Endothelial cell of umbilical vein (primary cell): ENCODE data around the gene AVPR1A. TPM values are rescaled to one million over a fixed set of nuclear protein-coding genes. Genes with fewer than 3 reads are reported as not detected.
"Not testable (repeated sequence)": the region's sequence is repeated elsewhere in the genome, so short reads cannot be mapped to it uniquely, and the experiment has no call there.

ENCODE experiments used
- BruUV-seq: library from RNA; stranded (reverse); fragments of 400-500 nt; replicated peaks from 2 replicates; lab custom pipeline; 2021; lab: Mats Ljungman, UMichigan
- CTCF ChIA-PET: fragments of 300-600, 350-600 bp; sonication (Branson Sonifier 250); formaldehyde crosslinking; loops from one replicate; lab custom pipeline; 2021; ENCODE audit warnings: antibody characterized with exemption, inconsistent platforms; lab: Charles Lee
- POLR2A ChIA-PET: fragments of 300-600, 350-600 bp; sonication (Branson Sonifier 250); formaldehyde crosslinking; loops from one replicate; lab custom pipeline; 2021; ENCODE audit warnings: antibody characterized with exemption, inconsistent platforms; lab: Charles Lee
- DNase-seq: peaks from one replicate; pipeline ENCODE4 v3.0.0-alpha.2; 2011; ENCODE audit warnings: low read depth, low spot score
- FAIRE-seq: peaks from 2 replicates; lab custom pipeline; 2011; peaks lifted over from hg19 to GRCh38; lab: Jason Lieb, UNC
- H2AFZ ChIP-seq: 2 replicates; pipeline ENCODE4 v1.6.0; 2012; ENCODE audit warnings: low read depth, low read length, control low read depth, inconsistent platforms
- H3K27ac ChIP-seq: 2 replicates; pipeline ENCODE4 v1.5.1; 2011; ENCODE audit warnings: low read depth, mild to moderate bottlenecking, control low read depth, low read length, moderate library complexity; ENCODE audit not compliant: insufficient read depth
- H3K27me3 ChIP-seq, 2 experiments: 2 replicates each; pipeline versions ENCODE4 v1.6.0 to v1.6.1; 2011; ENCODE audit warnings: low read length in 2 of 2, mixed read lengths in 1 of 2; ENCODE audit not compliant: control insufficient read depth in 2 of 2, insufficient read depth in 2 of 2
- H3K36me3 ChIP-seq, 2 experiments: 2 replicates in 1 of 2; 3 replicates in 1 of 2; pipeline ENCODE4 v1.5.1; 2011; ENCODE audit warnings: low read length in 2 of 2, mild to moderate bottlenecking in 1 of 2, moderate library complexity in 1 of 2; ENCODE audit not compliant: control insufficient read depth in 2 of 2, insufficient read depth in 2 of 2; ENCODE audit errors: extremely low read depth in 1 of 2
- H3K4me1 ChIP-seq: 3 replicates; pipeline ENCODE4 v1.5.1; 2011; ENCODE audit warnings: mild to moderate bottlenecking, low read length; ENCODE audit not compliant: control insufficient read depth, insufficient read depth; ENCODE audit errors: extremely low read depth
- H3K4me2 ChIP-seq: 2 replicates; pipeline ENCODE4 v1.6.1; 2011; ENCODE audit warnings: low read length, control low read depth, mixed read lengths; ENCODE audit not compliant: insufficient read depth
- H3K4me3 ChIP-seq, 3 experiments: fragments of 200-600 bp in 1 of 3; sonication (generic), shearing (Covaris generic) in 1 of 3; replicated peaks in 1 of 3; 2 replicates each; pipeline ENCODE4 v1.5.1; 2011 to 2016; ENCODE audit warnings: control low read depth in 3 of 3, low read length in 3 of 3, mild to moderate bottlenecking in 2 of 3, inconsistent platforms in 1 of 3, low read depth in 1 of 3, moderate library complexity in 1 of 3; ENCODE audit not compliant: insufficient read depth in 1 of 3
- H3K79me2 ChIP-seq: 2 replicates; pipeline ENCODE4 v1.6.0; 2012; ENCODE audit warnings: low read length, inconsistent platforms; ENCODE audit not compliant: control insufficient read depth, insufficient read depth
- H3K9ac ChIP-seq: replicated peaks from 2 replicates; pipeline ENCODE3; 2011; ENCODE audit warnings: low read length, control low read depth; ENCODE audit not compliant: insufficient read depth; ENCODE audit errors: extremely low read depth
- H3K9me1 ChIP-seq: replicated peaks from 3 replicates; pipeline ENCODE4 v1.6.0; 2011; ENCODE audit warnings: mild to moderate bottlenecking, low read length; ENCODE audit not compliant: control insufficient read depth, insufficient read depth; ENCODE audit errors: extremely low read depth
- H3K9me3 ChIP-seq: replicated peaks from 2 replicates; pipeline ENCODE4 v1.5.1; 2012; ENCODE audit warnings: low read length, inconsistent platforms; ENCODE audit not compliant: control insufficient read depth, insufficient read depth
- H4K20me1 ChIP-seq: replicated peaks from 2 replicates; pipeline ENCODE3; 2011; ENCODE audit warnings: mild to moderate bottlenecking, low read length; ENCODE audit not compliant: control insufficient read depth, insufficient read depth; ENCODE audit errors: extremely low read depth
- POLR2A ChIP-seq: IDR thresholded peaks from 2 replicates; pipeline ENCODE4 v1.6.1; 2012; ENCODE audit warnings: low read depth, mild to moderate bottlenecking, control low read depth, low read length
- dilution Hi-C: fragments of 300-500 bp; cut with MboI; formaldehyde crosslinking; loops from one replicate; pipeline ENCODE4 v1.15.0; 2019; ENCODE audit warnings: low sequenced_read_pairs; ENCODE audit not compliant: extremely low pct_ligation_motif_present
- intact Hi-C: fragments of 100-400 bp; cut with micrococcal nuclease; formaldehyde crosslinking; loops from one replicate; pipeline ENCODE4 v1.10.0; 2022
- polyA plus RNA-seq, 4 experiments: library from polyadenylated mRNA; depleted of rRNA in 3 of 4; stranded (reverse) in 3 of 4; unstranded in 1 of 4; fragments of >200 nt; gene quantifications; 2 replicates each; pipeline versions ENCODE4 v1.2.1 to v1.2.3, GENCODE V29; 2011 to 2012; ENCODE audit warnings: missing spikeins in 1 of 4
- total RNA-seq: library from RNA; stranded (reverse); gene quantifications from 2 replicates; pipeline ENCODE4 v1.2.3, GENCODE V29; 2021

Gene AVPR1A
- total and polyA plus RNA-seq, 2 donors (not counting 3 experiments of a cell fraction or from before 2014, with no cell fraction given) = not detected

DNA sequence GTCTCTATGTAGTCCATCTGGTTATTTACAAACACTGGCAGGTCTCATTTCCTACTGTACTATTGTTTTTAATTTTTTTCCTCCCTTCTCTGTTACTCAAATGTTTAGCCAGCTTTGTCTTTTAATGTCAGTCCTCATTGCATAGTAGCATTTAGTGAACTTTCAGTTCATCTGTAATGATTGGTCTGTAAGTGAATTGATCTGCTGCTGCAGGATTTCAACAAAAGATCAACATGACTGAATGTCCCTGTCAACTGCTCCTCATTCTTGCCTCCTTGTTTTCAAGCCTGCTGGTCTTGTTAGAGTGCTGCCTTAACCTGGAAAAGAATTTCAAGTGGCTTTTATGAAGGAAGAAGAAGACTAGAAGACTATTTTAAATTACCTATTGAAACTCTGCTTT lies 19.3 kb upstream of the AVPR1A start:
- Histone ChIP-seq H3K36me3 (no peaks in the 10 kb centered on the region), H3K4me2 (no peak overlapping the region), H3K9ac (no peak overlapping the region), H3K27me3 (no peaks in the 10 kb centered on the region), H2AFZ (no peak overlapping the region), H3K27ac (no peak overlapping the region), H3K4me3 (no peak overlapping the region), H3K79me2 (no peaks in the 10 kb centered on the region), H4K20me1 (no peaks in the 10 kb centered on the region), H3K9me1 (no peaks in the 10 kb centered on the region), H3K9me3 (no peaks in the 10 kb centered on the region), H3K4me1 (no peaks in the 10 kb centered on the region)
- dilution Hi-C loops (no loop called here), intact Hi-C loops (no loop called here)
- ChIA-PET POLR2A (no interaction called here), CTCF (interaction anchor here (2.4 kb wide), 1 partner anchor 18 kb away, joined by 10 read pairs; no protein-coding TSS in a partner anchor)
- FAIRE-seq (no peak), DNase-seq (no peak)
- BruUV-seq = no TSS peak
- no peak for TF ChIP-seq POLR2A

DNA sequence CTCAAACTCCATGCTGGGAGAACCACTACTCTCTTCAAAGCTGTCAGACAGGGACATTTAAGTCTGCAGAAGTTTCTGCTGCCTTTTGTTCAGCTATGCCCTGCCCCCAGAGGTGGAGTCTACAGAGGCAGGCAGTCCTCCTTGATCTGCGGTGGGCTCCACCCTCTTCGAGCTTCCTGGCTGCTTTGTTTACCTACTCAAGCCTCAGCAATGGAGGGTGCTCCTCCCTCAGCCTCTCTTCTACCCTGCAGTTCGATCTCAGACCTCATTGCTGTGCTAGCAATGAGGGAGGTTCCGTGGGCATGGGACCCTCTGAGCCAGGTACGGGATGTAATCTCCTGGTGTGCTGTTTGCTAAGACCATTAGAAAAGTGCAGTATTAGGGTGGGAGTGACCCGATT lies 16.7 kb upstream of the AVPR1A start:
- H3K9me1 ChIP-seq, H3K4me2 ChIP-seq, FAIRE-seq, H4K20me1 ChIP-seq, H3K36me3 ChIP-seq, intact Hi-C loops, dilution Hi-C loops, H3K4me3 ChIP-seq, H2AFZ ChIP-seq, BruUV-seq, H3K4me1 ChIP-seq, H3K9ac ChIP-seq, POLR2A ChIA-PET, H3K27me3 ChIP-seq, H3K27ac ChIP-seq, DNase-seq, H3K9me3 ChIP-seq, H3K79me2 ChIP-seq: not testable (repeated sequence)
- CTCF ChIA-PET = interaction anchor here (1.3 to 2.4 kb wide), 2 partner anchors 15 to 16 kb away, joined by 4 to 10 read pairs; no protein-coding TSS in a partner anchor
